Vagina (tissue), 2 donors: ENCODE data around the gene ALLC.

Experiments used
- POLR2A ChIP-seq, 2 donors: fragments of 450-650 bp; IDR thresholded peaks; one replicate each; pipeline ENCODE4 v1.6.1; 2017; ENCODE audit warnings: antibody characterized with exemption in 2 of 2, mild to moderate bottlenecking in 2 of 2, moderate library complexity in 2 of 2
- TF ChIP-seq, protein P1 (sequence below), 3 experiments: fragments of 450-650 bp in 2 of 3; fragments of 200-600 bp in 1 of 3; sonication (generic) in 1 of 3; IDR thresholded peaks; one replicate each; pipeline ENCODE4 v1.5.1; 2017 to 2019; ENCODE audit warnings: antibody characterized with exemption in 3 of 3, mild to moderate bottlenecking in 2 of 3, moderate library complexity in 2 of 3

DNA sequence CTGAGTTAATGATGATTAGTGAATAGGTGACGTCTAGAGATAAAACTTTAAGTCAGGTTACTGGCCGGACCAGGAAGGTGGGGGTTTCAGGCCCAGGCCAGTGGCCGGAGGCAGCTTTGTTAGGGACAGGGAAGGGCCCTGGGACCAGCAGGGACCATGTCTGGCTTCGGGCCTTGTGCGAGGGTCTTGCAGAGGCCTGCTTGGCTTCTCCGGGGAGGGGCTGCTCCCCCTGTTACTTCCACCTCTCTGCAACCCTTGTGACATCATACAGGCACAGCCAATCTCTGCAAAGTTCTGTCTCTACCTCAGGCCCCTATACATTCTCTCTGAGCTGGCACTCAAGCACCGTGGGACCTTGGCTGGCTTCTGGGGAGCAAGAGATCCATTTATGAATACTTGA, at the start of gene ALLC:
- TF ChIP-seq POLR2A (IDR thresholded peaks at IDR 0.05) = no peak
- TF ChIP-seq, protein P1, sequence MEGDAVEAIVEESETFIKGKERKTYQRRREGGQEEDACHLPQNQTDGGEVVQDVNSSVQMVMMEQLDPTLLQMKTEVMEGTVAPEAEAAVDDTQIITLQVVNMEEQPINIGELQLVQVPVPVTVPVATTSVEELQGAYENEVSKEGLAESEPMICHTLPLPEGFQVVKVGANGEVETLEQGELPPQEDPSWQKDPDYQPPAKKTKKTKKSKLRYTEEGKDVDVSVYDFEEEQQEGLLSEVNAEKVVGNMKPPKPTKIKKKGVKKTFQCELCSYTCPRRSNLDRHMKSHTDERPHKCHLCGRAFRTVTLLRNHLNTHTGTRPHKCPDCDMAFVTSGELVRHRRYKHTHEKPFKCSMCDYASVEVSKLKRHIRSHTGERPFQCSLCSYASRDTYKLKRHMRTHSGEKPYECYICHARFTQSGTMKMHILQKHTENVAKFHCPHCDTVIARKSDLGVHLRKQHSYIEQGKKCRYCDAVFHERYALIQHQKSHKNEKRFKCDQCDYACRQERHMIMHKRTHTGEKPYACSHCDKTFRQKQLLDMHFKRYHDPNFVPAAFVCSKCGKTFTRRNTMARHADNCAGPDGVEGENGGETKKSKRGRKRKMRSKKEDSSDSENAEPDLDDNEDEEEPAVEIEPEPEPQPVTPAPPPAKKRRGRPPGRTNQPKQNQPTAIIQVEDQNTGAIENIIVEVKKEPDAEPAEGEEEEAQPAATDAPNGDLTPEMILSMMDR (IDR thresholded peaks at IDR 0.05) = no peak
